Naive thymus-derived CD8-positive, alpha-beta T cell (primary cell): ENCODE results near the gene DPP6. TPM values are rescaled to one million over a fixed set of nuclear protein-coding genes. Genes with fewer than 3 reads are reported as not detected.

Source experiments
- ATAC-seq, 2 donors: fragments of 150-1000 bp; cut with Tn5 transposase in 1 of 2; sonication (Bioruptor Pico), chemical (Tn5 transposase) in 1 of 2; 1 replicate in 1 of 2; 2 replicates in 1 of 2; pipeline ENCODE4 v1.10.0; 2021; ENCODE audit warnings: mild to moderate bottlenecking in 2 of 2, moderate library complexity in 2 of 2
- POLR2A ChIA-PET: fragments of 350-600 bp; sonication (Branson Sonifier 250); formaldehyde crosslinking; loops from one replicate; lab custom pipeline; 2021; ENCODE audit warnings: antibody characterized with exemption; lab: Charles Lee
- DNase-seq, 10 donors: peaks; one replicate each; pipeline versions ENCODE4 v3.0.0 to v3.0.0-alpha.2; 2020 to 2022
- H3K27ac Mint-ChIP-seq, 10 donors: one replicate each; pipeline ENCODE4 v1.8.0; 2020 to 2022; ENCODE audit warnings: mild to moderate bottlenecking in 10 of 10, mixed read lengths in 10 of 10, moderate library complexity in 4 of 10, inconsistent platforms in 1 of 10
- H3K27me3 Mint-ChIP-seq, 5 donors: one replicate each; pipeline ENCODE4 v1.8.0; 2021 to 2022; ENCODE audit warnings: mixed read lengths in 5 of 5
- H3K36me3 Mint-ChIP-seq, 3 donors: one replicate each; pipeline ENCODE4 v1.8.0; 2020 to 2022; ENCODE audit warnings: mixed read lengths in 3 of 3, mild to moderate bottlenecking in 2 of 3, inconsistent platforms in 1 of 3
- H3K4me1 Mint-ChIP-seq, 4 donors: one replicate each; pipeline ENCODE4 v1.8.0; 2021 to 2022; ENCODE audit warnings: mixed read lengths in 4 of 4
- H3K4me3 Mint-ChIP-seq, 10 donors: one replicate each; pipeline ENCODE4 v1.8.0; 2020 to 2022; ENCODE audit warnings: mild to moderate bottlenecking in 10 of 10, mixed read lengths in 10 of 10, moderate library complexity in 6 of 10, inconsistent platforms in 1 of 10
- H3K9me3 Mint-ChIP-seq, 9 donors: one replicate each; pipeline ENCODE4 v1.8.0; 2020 to 2022; ENCODE audit warnings: mixed read lengths in 9 of 9, mild to moderate bottlenecking in 3 of 9, inconsistent platforms in 1 of 9, moderate library complexity in 1 of 9
- polyA plus RNA-seq, 3 donors: library from polyadenylated mRNA; unstranded; fragments of 300-500 nt; fragmentation: Illumina TruSeq; gene quantifications; one replicate each; pipeline ENCODE4 v1.2.3, GENCODE V29; 2021
- total RNA-seq, 8 experiments: library from RNA in 2 of 8; stranded (reverse) in 2 of 8; gene quantifications; one replicate each; pipeline ENCODE4 v1.2.3 and lab custom pipeline; 2021 to 2026

The DPP6 gene
- total and polyA plus RNA-seq, 5 experiments from 2014 or later, result not detected

GRCh38 chr7:154853727-154854095 lies 801.5 kb downstream of the DPP6 start:
- DNase-seq (no peak), ATAC-seq (no peak)
- Mint-ChIP-seq H3K9me3 (peaks cover 0 to 15% (median 4%) of the 10 kb centered on the region in 9 donors), H3K4me1 (no peaks in the 10 kb centered on the region), H3K4me3 (no peak overlapping the region), H3K36me3 (peaks cover 0 to 4% (median 0%) of the 10 kb centered on the region in 3 donors), H3K27me3 (peaks cover 7 to 43% (median 13%) of the 10 kb centered on the region in 5 donors), H3K27ac (no peak overlapping the region)
- POLR2A ChIA-PET, result no interaction called here

- peak overlapping the region in 1 of 10 donors; percentile 74 for H3K27ac Mint-ChIP-seq
- no peaks in the 10 kb centered on the region for H3K4me1 Mint-ChIP-seq
- POLR2A ChIA-PET, result no interaction called here
- no peak for DNase-seq
- peaks cover 7 to 31% (median 9%) of the 10 kb centered on the region in 5 donors for H3K27me3 Mint-ChIP-seq
- no peak for ATAC-seq
- H3K36me3 Mint-ChIP-seq, result peaks cover 0 to 4% (median 0%) of the 10 kb centered on the region in 3 donors
- no peak overlapping the region for H3K4me3 Mint-ChIP-seq
- peaks cover 0 to 10% (median 4%) of the 10 kb centered on the region in 9 donors for H3K9me3 Mint-ChIP-seq
Observed at GRCh38 chr7:154854836-154855235, 802.6 kb downstream of the DPP6 start.

GRCh38 chr7:154855366-154855765 lies 803.2 kb downstream of the DPP6 start:
- peaks cover 0 to 8% (median 2%) of the 10 kb centered on the region in 9 donors for H3K9me3 Mint-ChIP-seq

GRCh38 chr7:154856733-154857132 lies 804.5 kb downstream of the DPP6 start:
- Mint-ChIP-seq H3K27me3 (peaks cover 4 to 22% (median 9%) of the 10 kb centered on the region in 5 donors), H3K4me3 (no peak overlapping the region), H3K4me1 (no peaks in the 10 kb centered on the region), H3K36me3 (no peaks in the 10 kb centered on the region), H3K27ac (no peak overlapping the region), H3K9me3 (peaks cover 0 to 4% (median 0%) of the 10 kb centered on the region in 9 donors)
- POLR2A ChIA-PET, result no interaction called here
- no peak for DNase-seq
- ATAC-seq, result no peak

More at GRCh38 chr7:154855366-154855765, 803.2 kb downstream of the DPP6 start:
- DNase-seq (no peak), ATAC-seq (no peak)
- Mint-ChIP-seq H3K4me3 (no peak overlapping the region), H3K4me1 (no peaks in the 10 kb centered on the region), H3K27me3 (peaks cover 6 to 26% (median 9%) of the 10 kb centered on the region in 5 donors), H3K36me3 (peaks cover 0 to 2% (median 0%) of the 10 kb centered on the region in 3 donors), H3K27ac (no peak overlapping the region)
- POLR2A ChIA-PET, result no interaction called here

GRCh38 chr7:154857240-154857639 lies 805.0 kb downstream of the DPP6 start:
- POLR2A ChIA-PET, result no interaction called here
- Mint-ChIP-seq H3K27ac (no peak overlapping the region), H3K4me3 (no peak overlapping the region), H3K4me1 (no peaks in the 10 kb centered on the region), H3K36me3 (no peaks in the 10 kb centered on the region), H3K9me3 (peaks cover 0 to 4% (median 0%) of the 10 kb centered on the region in 9 donors), H3K27me3 (peaks cover 4 to 19% (median 7%) of the 10 kb centered on the region in 5 donors)
- DNase-seq, result no peak
- no peak for ATAC-seq

GRCh38 chr7:154857728-154858681 lies 805.8 kb downstream of the DPP6 start:
- Mint-ChIP-seq H3K27ac (no peak overlapping the region), H3K36me3 (no peaks in the 10 kb centered on the region), H3K4me3 (no peak overlapping the region), H3K27me3 (peaks cover 0 to 11% (median 4%) of the 10 kb centered on the region in 5 donors), H3K9me3 (no peaks in the 10 kb centered on the region), H3K4me1 (no peaks in the 10 kb centered on the region)
- POLR2A ChIA-PET, result no interaction called here
- ATAC-seq, result no peak
- DNase-seq, result no peak

GRCh38 chr7:154858836-154859537 lies 806.8 kb downstream of the DPP6 start:
- ATAC-seq (no peak), DNase-seq (no peak)
- Mint-ChIP-seq H3K9me3 (no peaks in the 10 kb centered on the region), H3K36me3 (no peaks in the 10 kb centered on the region), H3K4me3 (no peak overlapping the region), H3K27me3 (peaks cover 0 to 15% (median 4%) of the 10 kb centered on the region in 5 donors), H3K4me1 (no peaks in the 10 kb centered on the region), H3K27ac (no peak overlapping the region)
- POLR2A ChIA-PET, result no interaction called here

GRCh38 chr7:154859747-154860620 lies 807.8 kb downstream of the DPP6 start:
- no peak for ATAC-seq

GRCh38 chr7:154860621-154861375 lies 808.6 kb downstream of the DPP6 start:
- Mint-ChIP-seq H3K36me3 (no peaks in the 10 kb centered on the region), H3K4me3 (no peak overlapping the region), H3K27ac (no peak overlapping the region), H3K4me1 (no peaks in the 10 kb centered on the region), H3K9me3 (no peaks in the 10 kb centered on the region), H3K27me3 (peaks cover 0 to 23% (median 11%) of the 10 kb centered on the region in 5 donors)
- POLR2A ChIA-PET, result no interaction called here
- ATAC-seq (no peak), DNase-seq (no peak)

More at GRCh38 chr7:154859747-154860620, 807.8 kb downstream of the DPP6 start:
- Mint-ChIP-seq H3K4me3 (no peak overlapping the region), H3K36me3 (no peaks in the 10 kb centered on the region), H3K27me3 (peaks cover 0 to 15% (median 8%) of the 10 kb centered on the region in 5 donors), H3K9me3 (no peaks in the 10 kb centered on the region), H3K27ac (no peak overlapping the region), H3K4me1 (no peaks in the 10 kb centered on the region)
- POLR2A ChIA-PET, result no interaction called here
- no peak for DNase-seq

- Mint-ChIP-seq H3K27me3 (peaks cover 2 to 31% (median 12%) of the 10 kb centered on the region in 5 donors), H3K27ac (no peak overlapping the region), H3K36me3 (no peaks in the 10 kb centered on the region), H3K9me3 (no peaks in the 10 kb centered on the region), H3K4me3 (no peak overlapping the region), H3K4me1 (no peaks in the 10 kb centered on the region)
- no peak for ATAC-seq
- POLR2A ChIA-PET, result no interaction called here
- DNase-seq, result no peak
Observed at GRCh38 chr7:154861589-154861988, 809.4 kb downstream of the DPP6 start.

GRCh38 chr7:154862153-154862791 lies 810.1 kb downstream of the DPP6 start:
- no peak overlapping the region for H3K27ac Mint-ChIP-seq
- no peaks in the 10 kb centered on the region for H3K4me1 Mint-ChIP-seq
- H3K9me3 Mint-ChIP-seq, result no peaks in the 10 kb centered on the region
- peaks cover 5 to 37% (median 18%) of the 10 kb centered on the region in 5 donors for H3K27me3 Mint-ChIP-seq
- ATAC-seq (no peak), DNase-seq (no peak)
- H3K36me3 Mint-ChIP-seq, result no peaks in the 10 kb centered on the region
- POLR2A ChIA-PET, result no interaction called here
- H3K4me3 Mint-ChIP-seq, result no peak overlapping the region
